ENCODE results near the gene LHX5.
"Not testable (repeated sequence)": the region's sequence is repeated elsewhere in the genome, so short reads cannot be mapped to it uniquely, and the experiment has no call there.

Gene LHX5

DNA sequence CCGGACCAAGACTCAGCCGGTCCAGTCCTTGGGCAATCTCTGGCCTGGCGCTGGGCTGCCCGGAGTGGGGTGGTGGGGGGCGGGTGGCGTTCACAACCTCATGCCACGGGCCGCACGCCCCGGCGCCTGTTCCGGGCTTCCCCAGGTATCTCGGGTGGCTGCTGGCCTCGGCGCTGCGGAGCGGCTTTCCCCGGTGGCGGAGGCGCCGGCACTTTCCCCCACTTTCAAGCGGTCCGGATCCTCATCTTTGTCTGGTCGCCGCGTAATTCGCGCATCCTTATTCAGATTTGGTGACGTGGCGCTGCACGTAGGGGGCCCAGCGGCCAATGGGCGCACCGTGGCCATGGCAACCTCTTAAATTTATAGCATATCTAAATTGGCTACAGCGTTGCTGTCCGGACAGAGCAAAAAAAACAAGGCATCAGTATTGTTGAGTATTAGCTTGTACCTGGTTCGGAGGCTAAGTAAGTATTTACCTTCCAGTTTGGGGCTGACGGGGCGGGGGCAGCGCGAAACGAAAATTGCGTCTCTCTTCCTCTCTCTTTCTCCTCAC is at the start of gene LHX5:
Gene LHX5, minus strand, starts transcription at position 253 of the 553 bp plus-strand sequence. CDS start 373 bp downstream, outside the sequence.
- DNase-seq (ENCODE audit: low read depth, low spot score), result no peak

DNA sequence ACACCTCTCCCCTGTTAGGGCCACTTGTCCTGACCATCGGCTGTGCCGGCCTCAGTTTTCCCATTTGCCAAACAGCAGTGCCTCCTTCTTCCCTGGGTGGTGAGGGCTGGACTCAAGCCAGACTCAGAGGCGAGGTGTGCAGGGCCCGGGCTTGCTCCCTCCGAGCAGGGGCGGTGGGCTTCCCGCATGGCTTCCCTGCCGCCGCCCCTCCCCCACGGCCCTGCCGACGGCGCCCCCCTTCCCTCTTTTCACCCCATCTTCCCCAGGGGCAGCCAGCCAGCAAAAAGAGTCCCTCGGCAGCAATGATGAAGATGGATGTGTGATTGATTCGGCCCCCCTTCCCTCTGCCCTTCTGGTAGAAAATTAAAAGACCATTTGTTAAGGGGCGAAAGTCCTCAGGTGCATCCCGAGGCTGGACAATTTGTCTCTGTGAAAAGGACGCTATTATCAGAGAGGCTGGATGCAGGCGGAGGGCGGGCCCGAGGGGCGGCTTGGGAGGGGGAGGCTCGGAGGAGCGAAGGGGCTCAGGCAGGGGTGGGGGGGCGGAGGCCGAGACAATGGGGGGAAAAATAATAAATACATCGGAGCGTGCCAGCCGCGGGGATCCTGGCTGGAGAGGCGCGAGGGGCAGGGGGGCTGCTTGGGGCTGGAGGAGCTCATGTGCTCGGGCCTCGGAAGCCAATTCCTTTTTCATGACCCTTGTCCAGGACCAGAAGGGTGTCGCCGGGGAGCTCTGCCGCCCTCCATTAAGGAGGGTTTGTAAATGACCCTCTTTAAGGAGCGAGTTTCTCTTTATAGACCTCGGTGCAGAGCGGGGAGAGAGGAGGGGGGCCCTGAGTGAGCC is 48.0 kb upstream of the LHX5 start:
- DNase-seq (ENCODE audit: low read depth, low spot score), result no peak

DNA sequence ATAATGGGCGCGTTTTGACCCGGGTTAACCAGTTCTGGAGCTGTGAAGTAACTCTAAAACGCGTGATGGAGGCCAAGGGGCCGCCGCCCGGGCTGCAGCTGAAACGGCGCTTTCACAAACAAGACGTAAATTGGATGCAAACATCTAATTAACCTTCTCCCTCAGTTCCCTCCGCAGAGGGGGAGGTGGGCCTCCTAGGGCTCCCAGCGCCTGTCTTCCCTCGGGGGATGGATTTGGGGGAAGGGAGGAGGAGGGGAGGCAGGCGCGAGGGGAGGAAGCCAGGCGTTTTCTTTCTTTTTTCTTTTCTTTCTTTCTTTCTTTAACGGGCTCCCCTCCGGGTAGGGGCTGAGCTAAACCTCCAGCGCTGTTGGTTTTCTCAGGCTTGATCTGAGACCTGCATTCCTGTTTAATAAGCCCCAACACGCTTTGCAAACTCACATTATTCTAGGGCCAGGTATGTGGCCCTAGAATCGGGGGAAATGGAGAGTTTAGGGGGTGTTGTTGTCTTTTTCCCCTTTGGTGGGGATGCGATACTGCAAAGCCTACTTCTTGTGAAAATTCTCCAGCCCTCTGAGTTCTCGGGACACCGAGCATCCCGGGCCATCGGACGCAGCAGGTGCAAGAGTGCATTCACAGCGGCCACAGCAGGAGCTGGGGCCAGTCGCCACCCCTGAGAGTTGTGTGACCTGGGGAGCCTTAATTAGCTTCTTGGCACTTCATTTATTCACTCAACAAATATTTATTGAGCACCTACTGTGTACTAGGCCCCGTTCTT is 43.6 kb upstream of the LHX5 start:
- no peak for DNase-seq (ENCODE audit: low read depth, low spot score)

DNA sequence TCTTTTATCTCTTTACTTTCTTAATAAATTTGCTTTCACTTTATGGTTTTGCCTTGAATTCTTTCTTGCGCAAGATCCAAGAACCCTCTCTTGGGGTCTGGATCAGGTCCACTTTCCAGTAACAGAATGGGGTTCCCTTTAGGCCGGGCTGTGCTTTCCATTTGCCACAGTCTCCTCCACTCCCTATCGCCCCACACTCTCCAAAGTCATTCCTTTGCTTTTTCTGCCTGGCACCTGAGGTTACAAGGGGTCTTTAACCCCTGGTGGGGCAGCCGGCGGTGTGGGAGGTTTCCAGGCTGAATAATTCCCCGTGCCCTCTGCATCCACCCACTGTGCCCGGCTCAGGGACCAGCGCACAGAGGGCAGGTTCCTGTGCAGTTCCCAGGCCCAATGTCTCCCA is 42.9 kb upstream of the LHX5 start:
- DNase-seq (ENCODE audit: low read depth, low spot score), result no peak

DNA sequence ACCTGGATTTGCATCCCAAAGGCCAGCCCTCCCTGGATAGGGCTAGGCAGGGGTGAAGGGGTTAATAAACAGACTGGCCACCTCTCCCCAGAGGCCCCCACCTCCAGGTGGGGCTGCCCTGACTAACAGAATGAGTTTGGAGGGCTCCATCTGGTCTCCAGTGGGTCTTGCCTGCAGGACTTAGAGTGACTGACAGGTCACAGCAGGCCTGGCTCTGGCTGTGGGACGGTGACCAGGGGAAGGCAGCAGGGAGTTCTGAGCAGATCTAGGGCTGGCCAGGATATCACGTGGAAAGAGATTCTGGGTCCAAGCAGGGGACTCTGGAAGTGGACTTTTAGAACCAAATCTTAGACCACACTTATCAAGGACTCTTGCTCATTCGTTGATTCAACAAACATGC is 40.9 kb upstream of the LHX5 start:
- no peak for DNase-seq (ENCODE audit: low read depth, low spot score)

DNA sequence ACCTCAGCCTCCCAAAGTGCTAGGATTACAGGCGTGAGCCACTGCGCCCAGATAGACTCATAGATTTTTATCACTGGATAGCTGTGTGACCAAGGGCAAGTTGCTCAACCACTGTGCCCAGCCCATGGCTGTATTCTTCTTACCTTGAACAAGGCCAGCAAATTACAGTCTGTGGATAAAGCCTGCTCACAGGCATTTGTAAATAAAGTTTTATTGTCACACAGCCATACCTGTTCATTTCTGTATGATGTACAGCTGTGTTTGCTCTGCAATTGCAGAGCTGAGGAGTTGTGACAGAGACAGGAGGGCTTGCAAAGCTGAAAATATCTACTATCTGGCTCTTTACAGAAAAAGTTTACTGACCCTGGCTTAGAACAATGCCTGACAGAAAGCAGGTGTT is 35.2 kb upstream of the LHX5 start:
- no peak for DNase-seq (ENCODE audit: low read depth, low spot score)

DNA sequence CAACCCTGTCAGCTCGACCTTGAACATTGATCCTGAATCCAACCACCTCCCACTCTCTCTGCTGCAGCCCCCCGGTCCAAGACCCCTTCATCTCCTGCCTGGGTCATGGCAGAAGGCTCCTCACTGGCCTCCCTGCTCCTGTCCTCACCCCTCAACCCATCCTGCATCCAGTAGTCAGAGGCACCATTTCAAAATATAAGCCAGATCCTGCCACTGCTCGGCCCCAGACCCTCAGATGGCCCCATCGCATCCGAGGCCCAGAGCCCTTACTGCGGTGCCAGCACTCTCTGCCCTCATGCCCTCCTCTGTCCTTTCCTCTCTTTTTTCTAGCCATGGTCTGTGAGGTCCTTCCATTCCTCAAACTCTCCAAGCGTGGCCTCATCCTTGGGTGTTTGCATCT is 34.3 kb upstream of the LHX5 start:
- DNase-seq (ENCODE audit: low read depth, low spot score), result no peak

DNA sequence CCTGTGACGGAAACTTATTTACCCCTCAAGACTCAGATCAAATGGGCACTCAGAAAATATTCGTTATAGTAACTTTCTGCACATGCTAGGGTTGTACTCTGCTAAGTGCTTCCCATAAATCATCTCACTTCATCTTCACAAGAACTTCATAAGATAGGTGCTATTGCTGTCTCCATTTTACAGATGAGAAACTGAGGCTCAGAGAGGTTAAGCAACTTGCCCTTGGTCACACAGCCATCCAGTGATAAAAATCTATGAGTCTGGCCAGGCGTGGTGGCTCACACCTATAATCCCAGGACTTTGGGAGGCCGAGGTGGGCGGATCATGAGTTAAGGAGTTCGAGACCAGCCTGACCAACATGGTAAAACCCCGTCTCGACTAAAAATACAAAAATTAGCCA is 33.2 kb upstream of the LHX5 start:
- DNase-seq (ENCODE audit: low read depth, low spot score), result no peak

DNA sequence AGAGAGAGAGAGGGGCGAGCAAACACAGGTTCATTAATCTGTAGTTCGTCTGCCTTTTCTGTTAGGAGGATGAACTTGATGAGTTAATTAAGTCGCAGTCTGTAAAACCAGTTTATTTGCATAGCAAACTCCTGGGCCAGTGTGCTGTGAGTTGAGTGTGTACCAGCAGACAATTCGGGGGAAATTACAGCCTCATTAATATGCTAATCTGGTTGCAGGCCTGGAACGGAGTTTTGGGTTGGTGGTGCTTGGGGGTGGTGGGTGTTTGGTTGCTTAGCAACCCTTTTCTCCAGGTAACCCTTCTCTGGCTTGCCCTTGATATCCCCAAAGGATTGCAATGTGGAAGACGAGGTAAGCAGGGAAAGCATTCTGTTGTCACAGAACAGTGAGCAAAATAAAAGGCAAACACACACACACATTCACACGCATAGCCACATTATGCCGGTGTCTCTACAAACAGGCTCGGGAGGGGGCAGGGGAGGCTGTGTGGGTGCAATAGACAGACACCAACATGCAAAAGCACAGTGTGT is 29.2 kb upstream of the LHX5 start:
- DNase-seq (ENCODE audit: low read depth, low spot score), result no peak

DNA sequence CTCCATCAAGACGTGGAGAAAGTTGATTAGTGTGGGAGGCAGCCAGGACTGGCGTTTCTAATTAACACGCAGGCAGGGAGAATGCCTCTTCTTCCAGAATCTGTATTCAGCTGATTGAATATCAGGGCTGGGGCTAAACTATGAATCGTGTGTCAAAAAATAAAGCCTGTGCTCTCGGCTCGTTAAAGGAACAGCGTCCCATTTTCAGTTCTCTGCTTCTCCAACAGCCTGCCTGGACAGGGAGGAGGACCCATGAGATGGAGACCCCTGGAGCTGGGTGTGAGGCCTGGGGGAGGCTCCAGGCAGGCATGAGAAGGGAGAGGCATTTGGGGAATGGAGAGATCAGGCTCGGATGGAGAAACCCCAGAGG is 28.6 kb upstream of the LHX5 start:
- DNase-seq (ENCODE audit: low read depth, low spot score), result no peak

DNA sequence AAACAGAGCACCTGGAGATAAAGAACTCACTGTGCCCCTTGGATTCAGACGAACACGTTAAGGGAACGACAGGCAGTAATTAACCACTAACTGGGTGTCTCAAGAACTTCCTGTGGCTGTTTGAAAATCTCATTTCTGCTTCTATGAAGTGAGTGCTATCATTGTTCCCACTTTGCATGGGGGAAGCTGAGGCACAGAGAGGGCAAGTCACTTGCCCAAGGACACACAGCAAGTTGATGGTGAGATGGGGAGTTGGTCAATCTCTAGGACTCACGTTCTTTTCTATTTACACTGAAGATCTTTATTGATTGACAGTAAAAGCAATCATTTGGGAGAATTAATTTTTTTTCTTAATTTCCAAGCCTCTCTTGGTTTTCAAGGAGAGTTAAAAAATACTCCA is 26.8 kb upstream of the LHX5 start:
- DNase-seq (ENCODE audit: low read depth, low spot score), result no peak

DNA sequence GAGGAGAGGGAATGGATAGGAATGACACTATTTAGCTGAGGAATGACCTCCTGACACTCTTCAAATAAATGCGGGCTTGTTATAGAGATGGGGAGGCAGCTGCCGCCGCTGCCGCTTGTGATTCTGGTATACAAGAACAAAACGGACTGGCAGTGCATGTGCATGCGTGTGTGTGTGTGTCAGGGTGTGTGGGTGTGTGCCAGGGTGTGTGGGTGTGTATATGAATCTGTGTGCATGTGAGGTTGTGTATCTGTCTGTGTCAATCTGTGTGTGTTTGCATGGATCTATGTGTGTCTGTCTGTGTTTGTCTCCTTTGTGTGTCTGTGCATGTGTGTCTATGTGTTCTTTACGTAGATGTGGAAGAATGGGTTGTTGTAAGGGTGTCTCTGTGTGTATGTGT is 26.0 kb upstream of the LHX5 start:
- DNase-seq (ENCODE audit: low read depth, low spot score), result no peak

DNA sequence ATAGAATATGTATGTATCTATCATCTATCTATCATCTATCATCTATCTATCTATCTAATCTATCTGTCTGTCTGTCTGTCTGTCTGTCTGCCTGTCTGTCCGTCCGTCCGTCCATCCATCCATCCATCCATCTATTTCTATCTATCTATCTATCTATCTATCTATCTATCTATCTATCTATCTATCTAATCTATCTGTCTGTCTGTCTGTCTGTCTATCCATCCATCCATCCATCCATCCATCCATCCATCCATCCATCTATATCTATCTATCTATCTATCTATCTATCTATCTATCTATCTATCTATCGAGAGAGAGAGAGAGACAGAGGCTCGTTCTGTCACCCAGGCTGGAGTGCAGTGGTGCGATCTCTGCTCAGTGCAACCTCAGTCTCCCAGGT is 24.3 kb upstream of the LHX5 start:
- not testable (repeated sequence) for DNase-seq (ENCODE audit: low read depth, low spot score)

DNA sequence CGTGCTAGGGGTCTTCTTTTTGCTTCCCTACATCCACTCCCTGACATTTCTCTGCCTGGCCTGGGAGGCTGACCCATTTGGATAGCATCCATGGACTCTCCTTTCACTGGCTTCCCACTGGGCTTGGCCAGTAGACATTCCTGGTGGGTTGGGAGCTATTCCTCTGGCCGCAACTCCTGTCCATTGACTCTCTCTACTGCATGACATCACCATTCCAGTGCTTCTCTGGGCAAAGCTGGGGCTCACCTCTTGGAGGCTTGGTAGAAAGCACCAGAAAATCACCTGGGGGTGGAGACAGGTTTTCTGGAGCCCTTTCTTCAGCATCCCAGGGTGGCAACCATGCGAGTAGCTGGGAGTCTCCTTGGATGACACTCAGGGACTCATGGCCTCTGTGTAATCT is 16.7 kb upstream of the LHX5 start:
- no peak for DNase-seq (ENCODE audit: low read depth, low spot score)

DNA sequence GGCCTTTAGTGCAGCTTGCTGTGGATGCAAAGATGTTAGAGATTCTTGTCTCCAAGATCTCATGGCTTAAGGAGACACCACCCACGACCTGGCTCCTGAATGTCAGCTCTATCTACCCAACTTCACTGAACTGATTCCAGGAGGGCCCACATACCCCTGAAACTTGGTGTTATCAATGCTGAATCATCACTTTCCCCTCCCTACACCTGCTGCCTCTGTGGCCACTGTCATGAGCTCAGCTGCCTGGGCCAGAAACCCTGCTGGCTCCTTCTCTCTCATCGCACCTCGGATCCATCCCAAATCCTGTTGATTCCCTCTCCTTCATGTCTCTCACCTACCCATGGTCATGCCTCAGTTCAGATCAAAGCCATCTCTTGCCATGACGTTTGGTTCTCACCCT is 15.1 kb upstream of the LHX5 start:
- no peak for DNase-seq (ENCODE audit: low read depth, low spot score)

DNA sequence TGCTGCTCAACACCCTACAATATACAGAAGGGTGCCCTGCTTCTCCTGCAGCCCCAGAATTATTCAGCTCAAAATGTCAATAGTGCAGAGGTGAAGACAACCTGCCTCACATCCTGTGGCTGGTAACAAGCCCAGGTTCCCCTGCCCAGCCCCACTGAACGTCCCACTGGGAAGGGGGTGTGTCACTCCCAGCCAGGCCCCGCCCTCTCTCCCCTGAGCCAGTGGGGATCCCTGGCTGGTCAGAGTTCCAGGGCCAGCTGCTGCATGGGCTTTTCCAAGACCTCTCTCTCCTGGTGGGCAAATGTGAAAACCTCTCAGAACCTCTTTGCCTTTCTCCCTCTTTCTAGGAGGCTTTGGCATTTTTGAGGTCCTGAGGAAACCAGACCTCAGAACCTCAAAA is 13.7 kb upstream of the LHX5 start:
- no peak for DNase-seq (ENCODE audit: low read depth, low spot score)

DNA sequence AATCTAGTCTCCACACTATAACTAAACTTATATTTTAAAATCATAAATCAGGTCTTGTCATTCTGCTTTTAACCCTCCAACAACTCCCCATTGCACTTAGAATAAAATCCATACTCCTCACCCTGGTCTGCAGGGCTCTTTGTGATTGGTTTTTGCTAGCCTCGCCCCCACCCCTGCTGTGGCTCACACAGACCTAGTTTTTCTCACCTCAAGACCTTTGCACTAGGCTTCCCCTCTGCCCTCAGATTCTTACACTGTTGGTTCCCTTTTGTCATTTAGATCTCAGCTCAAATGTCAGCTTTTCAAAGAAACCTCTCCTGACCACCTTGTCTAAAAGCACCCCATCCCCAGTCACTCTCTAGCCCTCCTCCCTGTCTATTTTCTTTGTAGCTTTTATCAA is 10.7 kb upstream of the LHX5 start:
- DNase-seq (ENCODE audit: low read depth, low spot score), result no peak

DNA sequence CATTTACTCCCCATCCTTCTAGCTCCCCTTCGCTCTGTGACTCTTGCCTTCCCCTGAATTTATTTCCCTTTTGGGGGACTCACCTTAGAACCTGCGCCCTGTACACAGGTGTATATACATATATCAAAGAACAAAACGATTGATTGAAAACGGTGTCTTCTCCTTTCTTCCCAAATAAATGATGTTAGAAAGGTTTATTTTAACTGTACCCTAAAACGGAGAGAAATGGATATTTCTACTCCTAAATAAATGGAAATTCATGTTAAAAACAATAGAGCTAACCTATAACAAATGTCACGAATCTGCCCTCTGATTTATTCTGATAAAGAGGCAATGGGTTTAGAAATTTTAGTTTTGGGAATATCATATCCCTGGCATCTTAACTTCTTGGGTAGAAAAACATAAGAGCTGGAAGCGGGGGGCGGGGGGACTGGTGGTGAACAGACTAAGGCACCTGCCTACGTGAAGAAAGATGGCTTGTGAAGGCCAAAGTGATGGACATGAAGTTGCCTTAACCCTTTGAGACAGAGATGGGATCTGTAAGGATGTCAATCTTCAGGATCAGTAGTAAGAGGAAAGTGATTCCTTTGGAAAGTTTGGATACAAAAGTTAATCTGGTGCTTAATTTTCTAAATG is 8.8 kb upstream of the LHX5 start:
- no peak for DNase-seq (ENCODE audit: low read depth, low spot score)

DNA sequence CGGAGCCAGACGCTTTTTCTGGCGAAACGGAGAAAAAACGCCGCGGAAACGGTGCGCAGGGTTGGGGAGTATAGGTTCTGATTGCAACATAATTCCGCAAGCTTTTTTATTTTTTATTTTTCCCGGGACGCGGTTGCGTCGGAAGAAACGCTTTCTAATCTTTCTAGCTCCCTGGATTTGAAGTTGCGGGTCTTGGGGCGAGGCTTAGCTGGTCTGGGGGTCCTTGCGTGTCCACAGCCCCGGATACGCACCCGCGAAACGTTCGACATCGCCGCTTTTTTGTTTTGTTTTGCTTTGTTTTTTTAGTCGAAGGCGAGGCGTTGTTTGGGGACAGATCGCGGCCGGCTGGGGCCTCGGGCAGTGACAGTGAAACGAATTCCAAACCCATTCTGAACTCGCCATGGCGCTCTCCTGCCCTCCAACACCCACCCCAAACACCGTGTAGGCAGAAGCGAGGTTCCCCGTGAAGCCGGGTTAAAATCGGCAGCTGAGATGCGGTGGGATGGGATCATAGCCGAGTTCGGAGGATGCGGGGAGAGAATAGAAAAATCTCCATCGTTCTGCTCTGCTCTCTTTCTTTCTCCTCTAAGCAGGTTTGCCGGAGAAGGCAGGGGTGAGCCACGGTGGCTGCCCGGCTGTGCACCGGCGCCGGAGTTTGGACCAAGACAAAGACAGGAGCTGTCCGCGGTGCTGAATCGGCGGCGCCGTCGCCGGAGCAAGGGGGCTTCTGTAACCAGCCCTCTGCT is 8.1 kb upstream of the LHX5 start:
- no peak for DNase-seq (ENCODE audit: low read depth, low spot score)

DNA sequence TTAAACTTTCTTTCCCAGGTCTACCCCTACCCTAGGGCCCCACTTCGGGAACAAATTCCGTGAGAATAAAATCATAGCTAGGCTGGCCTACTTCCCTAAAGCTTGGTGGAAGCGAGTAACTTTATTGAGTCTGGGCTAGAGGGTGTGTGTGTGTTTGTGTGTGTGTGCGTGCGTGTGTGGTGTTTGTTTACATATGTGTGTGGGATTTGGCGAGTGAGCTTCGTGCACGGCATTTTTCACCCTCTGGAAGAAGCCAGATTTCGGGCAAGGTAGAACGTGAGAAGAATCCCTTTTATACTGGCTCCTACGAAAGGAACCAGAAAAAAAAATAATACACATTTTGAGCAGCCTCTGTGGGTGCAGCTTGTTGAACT is 7.5 kb upstream of the LHX5 start:
- no peak for DNase-seq (ENCODE audit: low read depth, low spot score)

DNA sequence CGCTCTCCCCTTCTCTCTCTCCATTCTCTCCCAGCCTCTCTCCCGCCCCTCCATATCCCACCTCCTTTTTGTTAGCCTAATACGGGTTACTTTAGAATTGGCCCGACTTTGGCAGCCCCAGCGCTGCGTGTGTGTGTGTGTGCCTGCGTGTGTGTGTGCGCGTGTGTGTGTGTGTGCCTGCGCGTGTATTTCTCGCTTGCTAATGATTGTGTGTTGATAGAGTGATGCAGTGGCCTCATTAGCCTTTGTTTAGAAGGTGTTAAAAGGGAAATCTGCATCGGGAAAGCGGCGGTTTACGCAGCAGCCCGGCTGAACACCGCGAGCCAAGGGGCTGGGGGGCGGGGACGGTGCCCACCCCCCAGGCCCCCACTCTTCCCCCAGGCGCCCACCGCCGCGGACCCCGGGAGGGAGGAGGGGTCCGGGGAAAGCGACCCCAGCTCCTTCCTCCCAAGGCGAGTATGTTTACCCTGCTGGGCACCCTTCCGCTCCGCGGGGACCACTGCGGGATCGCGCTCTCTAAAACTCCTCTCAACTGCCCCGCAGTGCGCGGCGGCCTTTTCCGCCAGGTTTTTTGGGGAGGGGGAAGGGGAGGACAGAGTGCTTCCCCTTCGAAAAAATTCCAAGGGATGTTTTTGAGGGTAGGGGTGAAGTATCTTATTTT is 6.8 kb upstream of the LHX5 start:
- DNase-seq (ENCODE audit: low read depth, low spot score), result no peak
